Anterior cingulate cortex (tissue), 58 donors: Measurements from ENCODE around the gene TSGA10.
"Not testable (repeated sequence)": the region's sequence is repeated elsewhere in the genome, so short reads cannot be mapped to it uniquely, and the experiment has no call there.

Experiments
- DNase-seq, 58 donors: peaks; one replicate each; lab custom pipeline; 2025; lab: John Stamatoyannopoulos, UW

The TSGA10 gene, protein sequence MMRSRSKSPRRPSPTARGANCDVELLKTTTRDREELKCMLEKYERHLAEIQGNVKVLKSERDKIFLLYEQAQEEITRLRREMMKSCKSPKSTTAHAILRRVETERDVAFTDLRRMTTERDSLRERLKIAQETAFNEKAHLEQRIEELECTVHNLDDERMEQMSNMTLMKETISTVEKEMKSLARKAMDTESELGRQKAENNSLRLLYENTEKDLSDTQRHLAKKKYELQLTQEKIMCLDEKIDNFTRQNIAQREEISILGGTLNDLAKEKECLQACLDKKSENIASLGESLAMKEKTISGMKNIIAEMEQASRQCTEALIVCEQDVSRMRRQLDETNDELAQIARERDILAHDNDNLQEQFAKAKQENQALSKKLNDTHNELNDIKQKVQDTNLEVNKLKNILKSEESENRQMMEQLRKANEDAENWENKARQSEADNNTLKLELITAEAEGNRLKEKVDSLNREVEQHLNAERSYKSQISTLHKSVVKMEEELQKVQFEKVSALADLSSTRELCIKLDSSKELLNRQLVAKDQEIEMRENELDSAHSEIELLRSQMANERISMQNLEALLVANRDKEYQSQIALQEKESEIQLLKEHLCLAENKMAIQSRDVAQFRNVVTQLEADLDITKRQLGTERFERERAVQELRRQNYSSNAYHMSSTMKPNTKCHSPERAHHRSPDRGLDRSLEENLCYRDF

DNA sequence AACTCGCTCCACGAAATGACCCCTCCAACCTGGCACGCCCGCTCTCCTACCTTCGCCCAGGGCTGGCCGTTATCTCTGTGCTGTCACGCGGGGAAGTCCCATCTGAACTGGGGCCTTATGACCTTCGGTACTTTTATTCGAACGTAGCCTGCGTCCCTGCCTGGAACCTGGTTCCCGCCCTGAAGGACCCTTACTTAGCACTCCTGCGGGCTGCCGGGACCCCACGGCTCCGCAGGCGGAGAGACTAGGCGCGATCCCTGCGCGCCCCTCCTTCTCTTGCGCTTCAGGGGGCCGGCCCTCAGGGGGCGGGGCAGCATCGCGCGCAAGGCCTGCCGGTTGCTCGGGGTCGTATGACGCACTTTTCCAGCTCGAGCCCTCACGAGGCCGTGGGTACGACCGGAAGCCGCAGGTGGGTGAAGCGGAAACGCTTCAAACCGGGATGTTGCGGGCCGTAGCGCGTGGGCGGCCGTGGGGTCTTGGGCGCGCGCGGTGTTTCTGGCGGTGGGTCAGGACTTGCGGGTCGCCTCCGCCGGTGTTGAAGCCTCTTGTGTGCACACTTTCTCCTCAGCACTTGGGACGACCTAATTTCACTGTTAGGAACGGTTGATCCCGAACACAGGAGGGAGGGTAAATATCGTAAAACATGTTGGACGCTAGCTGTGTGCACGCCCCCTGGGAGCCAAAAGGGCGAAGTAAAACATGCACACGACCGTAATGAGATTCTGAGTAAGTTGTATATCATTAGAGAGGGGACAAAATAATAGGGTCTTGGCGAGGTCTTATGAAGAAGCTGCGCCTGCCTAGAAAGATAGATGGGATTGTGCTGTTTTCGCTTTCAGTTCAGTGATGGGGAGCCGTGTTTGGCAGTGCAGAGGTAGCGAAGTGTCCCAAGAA lies at the start of gene TSGA10, which contains the start of gene LIPT1:
TSGA10 (minus strand) TSS at position 300 of the 894 bp plus-strand sequence. CDS start 45,503 bp downstream, outside the sequence.
LIPT1 (plus strand) TSS at position 325 of the 894 bp plus-strand sequence. CDS start 6,991 bp downstream, outside the sequence.
- peak; percentile 41 to 93 (median 85) for DNase-seq

DNA sequence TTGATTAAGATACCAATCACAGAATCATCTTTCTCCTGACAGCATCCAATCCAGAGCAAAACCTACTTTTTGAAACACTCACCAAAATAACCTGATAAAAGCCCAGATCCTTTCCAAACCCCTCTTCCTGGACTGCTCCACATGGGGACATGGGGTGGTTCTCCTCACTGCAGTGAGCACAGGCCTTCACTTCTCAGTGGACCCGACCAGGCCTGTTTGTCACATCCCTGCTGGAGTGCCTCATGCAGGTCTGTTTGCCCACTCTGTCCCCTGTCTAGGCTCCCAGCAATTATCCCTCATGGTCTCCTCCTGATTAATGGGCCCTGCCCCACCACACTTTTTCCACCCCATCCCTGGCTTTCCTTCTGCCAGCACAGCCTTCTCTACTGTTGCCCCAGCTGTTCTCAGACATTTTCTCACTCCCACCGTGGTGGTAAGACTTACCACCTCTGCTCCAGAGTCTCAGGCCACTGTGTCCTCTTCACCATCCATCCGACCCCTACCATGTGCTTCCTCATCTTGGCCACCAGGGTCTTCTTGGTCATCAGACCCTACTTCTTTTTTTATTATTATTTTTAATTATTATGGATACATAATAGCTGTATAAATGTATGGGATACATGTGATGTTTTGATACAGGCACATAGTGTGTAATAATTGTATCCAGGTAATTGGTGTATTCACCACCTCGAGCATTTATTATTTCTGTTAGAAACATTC lies 47.4 kb upstream of the TSGA10 start:
- DNase-seq = no peak

DNA sequence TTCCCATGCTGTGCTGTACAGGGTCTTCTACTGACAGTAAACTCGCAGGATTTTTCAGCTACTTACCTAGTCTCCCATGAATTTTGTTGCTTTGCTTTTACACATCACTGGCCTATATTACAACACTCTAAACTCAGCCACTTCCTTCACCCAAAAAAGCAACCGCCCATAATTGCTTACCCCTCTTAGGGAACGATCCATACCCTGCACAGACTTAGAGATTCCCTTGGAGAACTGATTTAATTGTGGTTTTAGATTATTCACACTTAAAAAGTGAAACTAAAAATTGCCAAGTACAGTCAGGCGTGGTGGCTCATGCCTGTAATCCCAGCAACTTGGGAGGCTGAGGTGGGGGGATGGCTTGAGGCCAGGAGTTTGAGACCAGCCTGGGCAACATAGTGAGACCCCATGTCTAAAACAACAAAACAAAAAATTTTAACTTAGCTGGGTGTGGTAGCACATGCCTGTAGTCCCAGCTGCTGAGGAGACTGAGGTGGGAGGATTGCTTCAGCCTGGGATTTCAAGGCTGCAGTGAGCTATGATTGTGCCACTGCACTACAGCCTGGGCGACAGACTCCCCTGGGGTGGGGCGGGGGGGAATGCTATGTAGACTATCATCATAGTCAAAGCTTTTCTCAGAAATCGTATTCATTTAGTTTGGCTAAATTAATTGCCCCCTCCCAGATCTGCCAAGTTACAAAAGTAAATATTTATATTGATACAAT lies 45.5 kb upstream of the TSGA10 start:
- DNase-seq = no peak

DNA sequence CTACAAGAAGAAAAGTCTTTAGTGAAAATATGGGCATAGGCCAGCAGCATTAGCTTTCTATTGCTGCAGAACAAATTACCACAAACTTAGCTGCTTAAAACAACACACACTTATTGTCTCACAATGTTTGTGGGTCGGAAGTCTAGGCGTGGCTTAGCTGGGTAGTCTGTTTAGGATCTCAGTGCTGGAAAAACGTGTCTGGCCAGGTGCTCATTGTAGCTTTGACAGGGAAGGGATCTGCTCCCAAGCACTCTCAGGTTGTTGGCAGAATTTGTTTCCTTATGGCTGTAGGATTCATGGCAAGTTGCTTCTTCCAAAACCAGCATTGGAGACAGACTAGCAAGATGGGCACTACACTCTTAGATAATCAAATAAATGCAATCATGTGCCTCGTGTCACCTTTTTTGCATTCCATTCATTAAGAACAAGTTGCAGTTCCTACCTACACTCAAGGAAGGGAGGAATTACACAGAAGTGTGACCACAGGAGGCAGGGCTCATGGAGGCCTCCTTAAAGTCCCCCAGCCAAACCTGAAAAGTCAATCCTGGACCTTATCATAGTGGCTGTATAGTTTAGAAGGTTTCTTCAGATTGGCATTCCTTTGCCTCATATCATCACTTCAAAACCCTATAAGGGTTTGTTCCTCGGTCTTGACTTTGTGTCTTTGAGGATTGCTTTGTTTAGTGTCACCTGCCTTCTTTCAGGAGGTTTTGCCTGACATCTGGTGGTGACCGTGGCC lies 43.5 kb upstream of the TSGA10 start:
- no peak for DNase-seq

DNA sequence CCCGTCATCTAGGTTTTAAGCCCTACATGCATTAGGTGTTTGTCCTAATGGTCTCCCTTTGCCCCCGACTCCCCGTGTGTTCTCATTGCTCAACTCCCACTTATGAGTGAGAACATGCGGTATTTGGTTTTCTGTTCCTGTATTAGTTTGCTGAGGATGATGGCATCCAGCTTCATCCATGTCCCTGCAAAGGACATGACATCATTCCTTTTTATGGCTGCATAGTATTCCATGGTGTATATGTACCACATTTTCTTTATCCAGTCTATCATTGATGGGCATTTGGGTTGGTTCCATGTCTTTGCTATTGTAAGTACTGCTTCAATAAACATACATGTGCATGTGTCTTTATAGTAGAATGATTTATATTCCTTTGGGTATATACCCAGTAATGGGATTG lies 37.6 kb upstream of the TSGA10 start:
- DNase-seq = not testable (repeated sequence)

DNA sequence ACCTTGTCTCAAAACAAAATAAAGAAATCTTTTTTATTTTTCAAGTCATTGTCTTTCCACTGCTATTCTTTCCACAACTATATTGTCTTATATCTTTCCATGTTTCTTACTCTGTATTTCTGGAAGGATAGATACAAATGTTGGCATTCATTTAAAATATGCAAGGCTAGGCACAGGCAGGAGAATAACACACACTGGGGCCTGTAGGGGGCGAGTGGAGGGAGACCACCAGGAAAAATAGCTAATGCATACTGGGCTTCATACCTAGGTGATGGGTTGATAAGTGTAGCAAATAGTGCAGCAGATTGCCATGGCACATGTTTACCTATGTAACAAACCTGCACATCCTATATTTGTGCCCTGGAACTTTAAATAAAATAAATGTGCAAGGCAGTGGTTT lies 35.8 kb upstream of the TSGA10 start:
- no peak for DNase-seq

DNA sequence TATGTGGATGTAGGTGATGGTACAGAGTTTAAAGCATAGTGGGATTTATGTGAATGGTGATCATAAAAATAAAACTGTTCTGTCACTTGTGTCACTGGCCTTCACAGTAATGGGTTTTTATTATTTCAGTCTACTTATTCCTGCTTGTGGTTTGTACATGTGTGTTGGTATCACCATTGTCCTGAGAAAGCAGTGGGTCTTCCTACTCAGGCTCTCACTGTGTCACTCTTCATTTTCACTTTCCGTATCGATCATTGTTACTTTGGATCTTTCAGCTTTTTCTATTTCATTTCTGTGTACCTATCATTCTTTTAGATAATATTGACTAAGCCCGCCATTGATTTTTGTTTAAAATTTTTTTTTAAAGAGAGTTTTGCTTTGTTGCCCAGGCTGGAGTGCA lies 33.6 kb upstream of the TSGA10 start:
- DNase-seq = no peak

DNA sequence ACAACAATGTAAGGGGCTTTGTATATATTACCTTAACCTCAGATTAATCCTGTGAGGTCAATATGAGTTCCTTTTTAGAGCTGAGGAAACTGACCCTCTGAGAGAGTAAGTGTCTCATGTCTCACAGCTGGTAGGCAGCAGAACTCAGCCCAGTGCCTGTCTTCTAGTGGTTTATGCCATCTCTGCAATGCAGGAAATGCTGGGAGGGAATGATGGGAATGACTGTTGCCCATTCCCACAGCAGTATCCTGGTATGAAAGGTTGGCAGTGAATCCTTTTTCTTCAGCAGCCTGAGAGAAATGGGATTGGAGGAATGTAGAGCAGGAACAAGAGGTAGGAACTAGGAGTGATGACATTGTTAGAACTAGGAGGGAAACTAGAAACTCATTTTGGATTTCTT lies 32.3 kb upstream of the TSGA10 start:
- no peak for DNase-seq

DNA sequence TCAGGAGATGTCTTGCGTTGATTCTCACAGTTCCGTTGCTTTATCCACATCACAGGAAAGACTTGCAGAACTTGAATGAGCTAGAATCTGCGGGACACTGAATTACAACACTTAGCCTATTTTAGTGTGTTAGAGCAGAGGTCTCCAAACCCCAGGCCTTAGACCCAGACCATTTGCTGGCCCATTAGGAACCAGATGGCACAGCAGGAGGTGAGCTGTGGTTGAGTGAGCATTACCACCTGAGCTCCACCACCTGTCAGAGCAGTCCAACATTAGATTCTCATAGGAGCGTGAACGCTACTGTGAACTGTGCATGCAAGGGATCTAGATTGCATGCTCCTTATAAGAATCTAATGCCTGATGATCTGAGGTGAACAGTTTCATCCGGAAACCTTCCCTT lies 30.1 kb upstream of the TSGA10 start:
- DNase-seq = no peak

DNA sequence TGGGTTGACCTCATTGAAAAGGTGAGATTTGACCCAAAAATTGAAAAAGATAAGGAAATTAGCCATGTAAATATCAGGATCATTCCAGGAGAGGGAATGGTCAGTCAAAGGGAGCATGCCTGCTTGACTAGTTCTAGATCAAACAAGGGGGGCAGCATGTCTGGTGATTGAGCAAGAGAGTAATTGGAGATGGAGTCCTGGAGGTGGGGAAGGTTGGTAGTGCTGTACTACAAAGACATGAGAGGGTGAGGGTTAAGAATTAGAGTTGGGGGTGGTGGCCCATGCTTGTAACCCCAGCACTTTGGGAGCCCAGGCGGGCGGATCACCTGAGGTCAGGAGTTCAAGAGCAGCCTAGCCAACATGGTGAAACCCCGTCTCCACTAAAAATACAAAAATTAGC lies 28.3 kb upstream of the TSGA10 start:
- no peak for DNase-seq

DNA sequence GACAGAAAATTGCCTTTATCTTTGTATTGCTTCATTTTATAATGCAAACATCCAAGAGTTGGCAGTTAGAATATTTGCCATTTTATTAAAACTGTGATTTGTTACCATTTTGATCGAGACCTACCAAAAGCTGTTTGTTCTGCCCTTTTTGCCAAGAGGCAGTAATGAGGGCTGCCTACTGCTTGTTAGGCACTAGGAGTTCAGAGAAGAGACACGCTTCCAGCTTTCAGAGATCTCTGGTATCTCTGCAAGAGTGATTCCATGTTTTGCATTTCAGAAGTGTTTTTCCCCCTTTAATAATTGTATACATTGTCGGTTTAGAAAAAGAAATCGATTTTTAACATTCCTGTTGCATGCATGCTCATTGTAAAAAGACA lies 26.9 kb upstream of the TSGA10 start:
- no peak for DNase-seq

DNA sequence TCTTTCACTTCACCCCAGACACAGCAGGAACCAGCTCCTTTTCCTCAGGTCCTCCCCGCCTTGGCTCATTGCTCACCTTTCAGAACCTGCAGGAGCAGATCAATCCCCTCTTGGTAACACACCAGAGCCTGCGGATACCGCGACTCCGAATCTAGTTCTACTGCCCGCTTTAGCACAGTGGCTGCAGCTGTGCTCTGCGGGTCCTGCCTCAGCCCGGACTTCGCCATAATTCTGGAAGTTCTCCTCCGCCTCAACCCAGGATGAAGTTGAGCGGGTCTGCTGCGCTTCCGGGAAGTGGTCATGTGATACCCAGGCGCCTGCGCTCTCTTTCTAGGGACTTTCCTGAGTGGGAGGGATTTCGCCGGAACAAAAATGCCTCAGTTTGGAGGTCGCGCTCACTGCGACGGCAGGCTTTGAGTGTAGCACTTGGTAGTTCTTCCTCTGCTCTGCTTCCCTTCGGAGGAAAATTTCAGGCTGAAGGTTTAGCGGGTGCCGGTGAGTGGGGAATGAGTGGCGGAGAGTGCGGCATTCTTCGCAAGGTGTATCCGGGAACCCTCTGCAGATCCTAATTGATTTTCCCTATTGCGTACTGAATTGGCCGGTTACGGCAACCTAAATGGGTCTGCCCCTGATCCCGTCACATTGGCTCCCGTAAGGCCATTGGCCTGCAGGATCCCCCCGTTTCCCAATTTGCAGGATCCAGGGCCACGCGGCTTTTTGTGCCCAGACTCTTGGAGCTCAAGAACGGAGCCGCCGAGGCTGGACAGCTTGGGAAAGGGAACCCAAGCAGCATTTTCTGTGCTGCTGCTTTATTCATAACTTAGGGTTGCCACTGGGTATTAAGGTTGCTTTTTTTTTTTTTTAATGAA lies 26.2 kb upstream of the TSGA10 start, which contains the start of the genes MITD1 and MRPL30:
MITD1 (minus strand) TSS at position 304 of the 869 bp plus-strand sequence; CDS start at position 227, 77 bp downstream.
MRPL30 (plus strand) TSS at position 430 of the 869 bp plus-strand sequence. CDS start 5,020 bp downstream, outside the sequence.
- peak; percentile 59 to 96 (median 92) for DNase-seq

DNA sequence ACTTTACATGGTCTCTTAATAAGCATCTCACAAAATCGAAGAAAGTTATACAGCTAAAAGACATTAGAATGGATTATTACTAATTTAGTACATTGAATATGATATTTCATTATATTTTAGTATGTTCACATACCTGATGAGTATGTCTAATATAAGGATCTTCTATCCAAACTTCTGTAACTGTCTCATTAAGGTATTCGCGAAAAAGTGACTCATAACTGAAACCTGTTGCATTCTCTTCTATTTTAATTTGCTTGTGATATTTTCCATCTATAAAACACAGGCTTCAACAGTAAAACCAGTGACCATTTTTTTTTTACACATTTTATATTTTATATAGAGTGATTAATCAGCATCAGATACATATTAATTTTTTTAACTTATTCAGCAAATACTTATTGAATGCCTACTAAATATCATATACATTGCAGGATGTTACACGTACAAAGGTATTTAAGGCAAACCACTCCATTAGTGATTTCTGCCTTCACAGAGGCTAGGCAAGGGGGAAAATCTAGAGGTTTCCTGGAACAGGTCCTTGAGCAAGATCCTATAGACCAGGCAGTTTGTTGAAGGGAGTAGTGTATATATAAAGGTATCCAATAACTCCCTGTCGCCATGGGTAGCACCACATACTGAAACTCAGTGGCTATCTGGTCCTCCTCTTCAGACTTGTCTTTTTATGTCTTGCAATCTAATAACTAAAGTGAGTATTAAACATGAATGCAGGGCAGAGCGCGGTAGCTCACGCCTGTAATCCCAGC lies 16.8 kb upstream of the TSGA10 start:
- DNase-seq = no peak

DNA sequence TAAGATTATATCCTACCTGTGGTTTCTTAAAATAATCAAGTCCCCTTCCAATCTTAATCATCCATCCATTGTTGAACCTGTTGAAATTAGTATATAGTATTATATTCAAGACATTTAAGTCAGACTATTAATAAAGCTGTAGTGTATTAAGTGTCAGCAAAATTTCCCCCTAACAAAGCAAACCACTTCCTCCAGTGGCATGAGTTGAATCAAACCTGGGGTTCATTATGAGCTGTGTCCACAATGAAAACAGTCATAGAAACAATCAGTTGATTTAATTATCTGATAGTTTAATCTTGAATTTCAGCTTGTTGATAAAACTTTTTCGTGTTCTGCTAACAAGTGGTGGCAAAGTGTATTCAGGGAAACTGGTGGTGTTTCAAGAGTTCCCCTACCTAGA lies 14.8 kb upstream of the TSGA10 start:
- DNase-seq = no peak

DNA sequence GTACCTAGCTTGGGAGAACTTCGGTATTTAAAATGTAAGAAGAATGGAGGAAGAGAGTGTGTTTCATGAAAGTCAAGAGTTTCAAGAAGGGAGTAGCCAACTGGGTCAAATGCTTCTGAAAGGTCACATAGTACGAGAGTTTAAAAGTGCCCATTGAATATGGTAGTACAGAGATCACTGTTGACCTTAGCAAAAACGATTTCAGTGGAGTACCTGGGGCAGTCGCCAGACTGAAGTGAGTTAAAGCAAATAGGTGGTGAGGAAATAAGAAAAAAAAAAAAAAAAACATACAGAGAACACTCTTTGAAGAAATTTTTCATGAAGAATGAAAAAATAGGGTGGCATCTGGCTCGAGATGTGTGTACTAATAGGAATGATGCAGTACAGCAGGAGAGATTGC lies 11.5 kb upstream of the TSGA10 start:
- DNase-seq = no peak

DNA sequence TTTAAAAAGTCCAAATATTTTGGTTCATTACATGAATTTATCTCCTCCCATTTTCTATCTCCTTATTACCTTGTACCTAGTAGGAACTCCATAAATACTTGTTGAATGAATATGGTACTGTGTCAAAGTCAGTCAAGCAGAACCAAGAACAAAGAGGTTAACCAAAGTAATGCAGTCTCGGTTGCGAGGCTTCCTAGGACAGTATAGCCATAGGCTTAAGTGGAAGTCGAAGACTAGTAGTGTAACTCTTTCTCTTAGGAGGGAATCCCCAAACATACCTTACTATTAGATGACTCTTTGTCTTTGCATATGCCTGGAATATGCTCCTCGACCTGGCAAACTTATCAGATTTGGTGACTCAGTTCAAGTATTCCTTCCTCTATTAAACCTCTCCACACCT lies 4.9 kb upstream of the TSGA10 start:
- no peak for DNase-seq

DNA sequence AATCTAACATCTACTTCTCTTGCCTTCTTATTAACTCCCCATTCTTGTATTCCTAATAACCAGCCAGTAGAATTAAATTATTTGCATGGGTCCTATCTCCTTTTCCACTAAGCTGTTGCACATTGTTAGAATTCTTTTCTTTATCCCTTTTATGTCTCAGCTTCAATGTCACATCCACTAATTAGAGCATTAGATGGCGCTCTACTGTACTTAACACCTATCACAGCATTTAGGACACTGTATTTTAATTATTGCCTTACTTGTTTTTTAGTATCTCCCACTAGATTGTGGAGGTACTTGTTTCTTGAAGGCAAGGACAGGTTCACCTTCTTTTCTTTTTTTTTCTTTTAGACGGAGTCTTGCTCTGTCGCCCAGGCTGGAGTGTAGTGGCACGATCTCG lies 3.9 kb upstream of the TSGA10 start:
- no peak for DNase-seq
